SK-N-SH (cell line): ENCODE data around the gene C9orf43. TPM values are rescaled to one million over a fixed set of nuclear protein-coding genes. Genes with fewer than 3 reads are reported as not detected.

Source experiments
- CTCF ChIA-PET: fragments of 300-600, 350-600 bp; formaldehyde crosslinking; extraction: SDS; loops from one replicate; lab custom pipeline; 2021; lab: Yijun Ruan, JAX
- POLR2A ChIA-PET: fragments of 350-600 bp; sonication (Branson Sonifier 250); formaldehyde crosslinking; extraction: SDS; loops from one replicate; lab custom pipeline; 2020; ENCODE audit warnings: antibody characterized with exemption, inconsistent platforms; lab: Yijun Ruan, JAX
- DNase-seq: peaks from one replicate; pipeline ENCODE4 v3.0.0; 2012
- H2AFZ ChIP-seq: fragments of 200-600 bp; sonication (generic); 2 replicates; pipeline ENCODE4 v1.8.1; 2016; ENCODE audit warnings: antibody characterized with exemption, mild to moderate bottlenecking, low read depth
- H3F3A ChIP-seq: fragments of 200-600 bp; sonication (generic); replicated peaks from 2 replicates; pipeline ENCODE3; 2016; ENCODE audit warnings: antibody characterized with exemption, mild to moderate bottlenecking; ENCODE audit not compliant: insufficient read depth
- H3K27ac ChIP-seq, 2 experiments: fragments of 200-500 bp in 1 of 2; fragments of 200-600 bp in 1 of 2; sonication (Bioruptor generic) in 1 of 2; sonication (generic), shearing (Covaris generic) in 1 of 2; 2 replicates each; pipeline versions ENCODE4 v1.5.1 to v1.6.1; 2014 to 2016; ENCODE audit warnings: low read depth in 2 of 2, inconsistent platforms in 1 of 2, low read length in 1 of 2, mild to moderate bottlenecking in 1 of 2, mixed read lengths in 1 of 2
- H3K27me3 ChIP-seq: fragments of 200-600 bp; sonication (generic), shearing (Covaris generic); 2 replicates; pipeline ENCODE4 v1.6.1; 2016; ENCODE audit warnings: mixed run types; ENCODE audit not compliant: insufficient read depth
- H3K36me3 ChIP-seq, 2 experiments: fragments of 200-500 bp in 1 of 2; fragments of 200-600 bp in 1 of 2; sonication (Bioruptor generic) in 1 of 2; sonication (generic) in 1 of 2; replicated peaks in 1 of 2; 2 replicates each; pipeline versions ENCODE3 to v1.5.1; 2014 to 2016; ENCODE audit warnings: low read length in 1 of 2, mild to moderate bottlenecking in 1 of 2; ENCODE audit not compliant: insufficient read depth in 2 of 2, control insufficient read depth in 1 of 2
- H3K4me1 ChIP-seq, 2 experiments: fragments of 200-500 bp in 1 of 2; fragments of 200-600 bp in 1 of 2; sonication (Bioruptor generic) in 1 of 2; sonication (generic), shearing (Covaris generic) in 1 of 2; 2 replicates each; pipeline versions ENCODE4 v1.5.1 to v1.6.1; 2014 to 2016; ENCODE audit warnings: low read depth in 1 of 2, low read length in 1 of 2, mixed run types in 1 of 2; ENCODE audit not compliant: insufficient read depth in 2 of 2, control insufficient read depth in 1 of 2
- H3K4me2 ChIP-seq: fragments of 200-600 bp; sonication (generic), shearing (Covaris generic); 2 replicates; pipeline ENCODE4 v1.6.1; 2017; ENCODE audit warnings: mixed run types
- H3K4me3 ChIP-seq, 2 experiments: fragments of 200-500 bp in 1 of 2; fragments of 200-600 bp in 1 of 2; sonication (Bioruptor generic) in 1 of 2; sonication (generic), shearing (Covaris generic) in 1 of 2; 2 replicates each; pipeline versions ENCODE4 v1.5.1 to v1.8.1; 2014 to 2016; ENCODE audit warnings: low read depth in 2 of 2, inconsistent platforms in 1 of 2, low read length in 1 of 2, mild to moderate bottlenecking in 1 of 2, mixed read lengths in 1 of 2, moderate library complexity in 1 of 2
- H3K79me2 ChIP-seq: fragments of 200-600 bp; sonication (generic); 2 replicates; pipeline ENCODE4 v1.8.1; 2017; ENCODE audit warnings: mild to moderate bottlenecking; ENCODE audit not compliant: insufficient read depth
- H3K9ac ChIP-seq: fragments of 200-600 bp; sonication (generic); 2 replicates; pipeline ENCODE4 v1.6.1; 2017; ENCODE audit warnings: mixed run types
- H3K9me2 ChIP-seq: fragments of 200-600 bp; sonication (generic); 2 replicates; pipeline ENCODE4 v1.6.1; 2017; ENCODE audit warnings: mixed run types
- H3K9me3 ChIP-seq: fragments of 200-600 bp; sonication (generic); 2 replicates; pipeline ENCODE4 v1.6.1; 2017; ENCODE audit warnings: mixed run types, mild to moderate bottlenecking, moderate library complexity
- H4K20me1 ChIP-seq: fragments of 200-600 bp; sonication (generic); 2 replicates; pipeline ENCODE4 v1.6.1; 2017; ENCODE audit warnings: mild to moderate bottlenecking, mixed run types; ENCODE audit not compliant: insufficient read depth
- CHD2 ChIP-seq: fragments of 150-350 bp; IDR thresholded peaks from 2 replicates; pipeline ENCODE4 v1.6.1; 2018; ENCODE audit warnings: low read length; ENCODE audit not compliant: partially characterized antibody
- EZH2phosphoT487 ChIP-seq: fragments of 200-600 bp; sonication (generic); IDR thresholded peaks from 2 replicates; pipeline ENCODE4 v1.6.1; 2017; ENCODE audit warnings: low read depth, mixed run types, mild to moderate bottlenecking, antibody characterized with exemption, moderate library complexity, borderline replicate concordance
- FOSL2 ChIP-seq: IDR thresholded peaks from 2 replicates; pipeline ENCODE4 v1.4.0; 2012; ENCODE audit warnings: low read depth, mild to moderate bottlenecking, moderate library complexity, borderline replicate concordance
- FOXM1 ChIP-seq: IDR thresholded peaks from 2 replicates; pipeline ENCODE4 v1.4.0; 2012; ENCODE audit warnings: low read depth, mild to moderate bottlenecking
- GATA2 ChIP-seq: sonication (generic); formaldehyde crosslinking; IDR thresholded peaks from 2 replicates; pipeline ENCODE4 v1.5.0; 2020; ENCODE audit warnings: mild to moderate bottlenecking, missing genetic modification reagents
- IRF3 ChIP-seq: fragments of 150-350 bp; IDR thresholded peaks from 2 replicates; pipeline ENCODE4 v1.6.1; 2016; ENCODE audit warnings: mild to moderate bottlenecking, low read depth, low read length
- JUND ChIP-seq: IDR thresholded peaks from 2 replicates; pipeline ENCODE4 v1.4.0; 2012
- MAX ChIP-seq: IDR thresholded peaks from 2 replicates; pipeline ENCODE4 v1.4.0; 2012; ENCODE audit warnings: low read depth
- NRF1 ChIP-seq: IDR thresholded peaks from 2 replicates; pipeline ENCODE4 v1.6.1; 2012; ENCODE audit warnings: low read depth, mild to moderate bottlenecking, low read length
- PBX3 ChIP-seq: IDR thresholded peaks from 2 replicates; pipeline ENCODE4; 2012
- POLR2AphosphoS5 ChIP-seq: IDR thresholded peaks from 2 replicates; pipeline ENCODE4 v1.6.1; 2012; ENCODE audit warnings: low read depth, low read length
- RAD21 ChIP-seq: IDR thresholded peaks from 2 replicates; pipeline ENCODE4 v1.6.1; 2012; ENCODE audit warnings: mild to moderate bottlenecking, low read length
- RCOR1 ChIP-seq: fragments of 150-350 bp; IDR thresholded peaks from 2 replicates; pipeline ENCODE4 v1.6.1; 2017; ENCODE audit warnings: antibody characterized with exemption, low read length
- SIN3A ChIP-seq: IDR thresholded peaks from 2 replicates; pipeline ENCODE4 v1.6.1; 2012; ENCODE audit warnings: low read depth, mild to moderate bottlenecking, low read length, moderate library complexity, borderline replicate concordance
- SMC3 ChIP-seq: IDR thresholded peaks from 2 replicates; pipeline ENCODE4 v1.6.1; 2012; ENCODE audit warnings: low read depth, low read length, improper control_type of control experiment
- TCF12 ChIP-seq: IDR thresholded peaks from 2 replicates; pipeline ENCODE4 v1.4.0; 2012
- YY1 ChIP-seq: IDR thresholded peaks from 2 replicates; pipeline ENCODE4 v1.4.0; 2012; ENCODE audit warnings: low read depth, mild to moderate bottlenecking
- WGBS: methylation state at CpG from one replicate; pipeline ENCODE4 v1.1.6; 2017; ENCODE audit warnings: low lambda C conversion rate; 5-methylcytosine and 5-hydroxymethylcytosine counted together
- polyA plus RNA-seq, 3 experiments: library from polyadenylated mRNA; depleted of rRNA; stranded (reverse); fragments of >200 nt; gene quantifications; 2 replicates each; pipeline ENCODE4 v1.2.3, GENCODE V29; 2012
- TF ChIP-seq, protein P1 (sequence below): IDR thresholded peaks from 2 replicates; pipeline ENCODE4 v1.4.0; 2012; ENCODE audit warnings: low read depth, borderline replicate concordance

Gene C9orf43
- polyA plus RNA-seq, 1 of the 3 experiments (the other 2 are of a cell fraction), result 0.58 TPM

DNA sequence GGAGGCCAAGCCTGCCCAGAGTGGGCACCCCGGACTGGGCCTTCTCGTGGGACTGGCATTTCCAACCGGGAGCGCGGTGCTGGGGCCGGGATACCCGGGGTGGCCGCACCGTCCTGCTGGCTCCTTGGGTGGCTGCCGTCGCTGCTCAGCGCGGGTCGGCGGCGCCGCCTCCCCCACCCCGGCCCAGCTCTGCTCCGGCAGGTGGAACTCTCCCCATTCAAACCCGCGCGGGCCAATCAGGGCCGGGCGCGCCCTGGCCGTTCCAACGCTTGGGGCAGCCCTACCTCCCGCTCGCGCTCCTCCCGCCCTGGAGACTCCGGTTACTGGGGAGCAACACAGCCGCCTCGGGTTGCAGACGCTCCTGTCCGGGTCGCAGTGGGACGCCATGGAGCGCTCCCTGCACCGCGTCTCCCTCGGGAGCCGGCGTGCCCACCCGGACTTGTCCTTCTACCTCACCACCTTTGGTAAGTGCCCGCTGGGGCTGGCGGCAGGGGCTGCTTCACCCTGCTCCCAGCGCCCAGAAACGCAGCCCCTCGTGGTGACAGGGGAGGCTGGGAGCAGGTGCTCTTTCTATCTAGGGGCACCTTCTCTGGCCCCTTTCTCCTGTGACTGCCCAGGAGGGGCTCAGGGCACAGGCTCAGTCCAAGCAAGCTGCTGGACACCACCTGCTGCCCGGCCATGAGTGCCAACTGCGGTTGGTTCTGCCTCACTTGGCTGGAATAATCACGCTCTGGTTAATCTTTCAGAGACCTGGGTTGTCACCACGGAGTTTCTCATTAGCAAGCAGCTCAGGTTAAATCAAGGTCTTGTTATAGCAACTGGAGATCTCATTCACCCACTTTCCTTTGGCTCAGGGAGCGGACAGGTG lies 53.1 kb downstream of the C9orf43 start, which contains the start of gene RGS3:
Gene RGS3, plus strand, starts transcription at position 310 of the 868 bp plus-strand sequence. Its CDS starts 76 bp downstream, at position 386.
- ChIA-PET CTCF (interaction anchor here (0.8 to 4.7 kb wide), 7 partner anchors 17 to 128 kb away, joined by 3 to 22 read pairs (median 7); no protein-coding TSS in a partner anchor), POLR2A (no interaction called here)
- Histone ChIP-seq H3K4me3 (no peak within 1 kb of the TSS), H3K9me3 (peaks cover 5% of the 10 kb centered on the region; the same call in 1 of the 2 replicates), H3K4me1 (peaks cover 0 to 18% of the 10 kb centered on the region in 2 experiments; a peak in 2 of 4 replicates), H3K4me2 (no peak within 1 kb of the TSS), H3K27me3 (no peaks in the 10 kb centered on the region), H3K79me2 (no peaks in the 10 kb centered on the region), H3K9ac (no peak within 1 kb of the TSS), H3K36me3 (no peaks in the 10 kb centered on the region), H3K9me2 (no peaks in the 10 kb centered on the region), H3K27ac (no peak within 1 kb of the TSS), H4K20me1 (no peaks in the 10 kb centered on the region), H3F3A (no peaks in the 10 kb centered on the region), H2AFZ (no peak within 1 kb of the TSS)
- TF ChIP-seq SMC3 (no peak), RAD21 (no peak), YY1 (no peak), CHD2 (no peak), JUND (no peak), RCOR1 (no peak), IRF3 (no peak), FOXM1 (no peak), MAX (no peak), POLR2AphosphoS5 (no peak), GATA2 (CRISPR knock-in tag) (no peak), EZH2phosphoT487 (no peak), PBX3 (no peak), SIN3A (no peak), NRF1 (no peak), TCF12 (no peak), FOSL2 (no peak)
- TF ChIP-seq, protein P1, sequence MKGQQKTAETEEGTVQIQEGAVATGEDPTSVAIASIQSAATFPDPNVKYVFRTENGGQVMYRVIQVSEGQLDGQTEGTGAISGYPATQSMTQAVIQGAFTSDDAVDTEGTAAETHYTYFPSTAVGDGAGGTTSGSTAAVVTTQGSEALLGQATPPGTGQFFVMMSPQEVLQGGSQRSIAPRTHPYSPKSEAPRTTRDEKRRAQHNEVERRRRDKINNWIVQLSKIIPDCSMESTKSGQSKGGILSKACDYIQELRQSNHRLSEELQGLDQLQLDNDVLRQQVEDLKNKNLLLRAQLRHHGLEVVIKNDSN, result no peak
- no peak for DNase-seq
- WGBS, result 76% methylated on average over 25 of the region's 55 CpGs
